HL-60/S4 treated with phorbol 12-myristate 13-acetate at 8.2 ng/mL for 4 days and 3 days (cell line): ENCODE results near the gene TGDS.
"Not testable (repeated sequence)": the region's sequence is repeated elsewhere in the genome, so short reads cannot be mapped to it uniquely, and the experiment has no call there.

Source experiments
- in situ Hi-C: fragments of 300-500 bp; cut with MboI; formaldehyde crosslinking; loops from 2 replicates; pipeline ENCODE4 v1.15.0; 2022; ENCODE audit warnings: low sequenced_read_pairs

Gene TGDS

GRCh38 chr13:94556041-94556440, 39.9 kb downstream of the TGDS start:
- in situ Hi-C loops, result no loop called here

- in situ Hi-C loops, result no loop called here
Observed at GRCh38 chr13:94553766-94554165, 42.2 kb downstream of the TGDS start.

GRCh38 chr13:94552095-94552494, 43.9 kb downstream of the TGDS start:
- in situ Hi-C loops, result no loop called here

- in situ Hi-C loops, result no loop called here
Observed at GRCh38 chr13:94550062-94550738, 45.8 kb downstream of the TGDS start.

- in situ Hi-C loops, result no loop called here
Observed at GRCh38 chr13:94549232-94550061, 46.5 kb downstream of the TGDS start.

- in situ Hi-C loops, result no loop called here
Observed at GRCh38 chr13:94548821-94549231, 47.1 kb downstream of the TGDS start.

GRCh38 chr13:94548382-94548781, 47.6 kb downstream of the TGDS start:
- in situ Hi-C loops, result no loop called here

- in situ Hi-C loops, result no loop called here
Observed at GRCh38 chr13:94546061-94546839, 49.7 kb downstream of the TGDS start.

- in situ Hi-C loops, result no loop called here
Observed at GRCh38 chr13:94544922-94545321, 51.0 kb downstream of the TGDS start.

GRCh38 chr13:94542917-94543316, 53.0 kb downstream of the TGDS start:
- in situ Hi-C loops, result no loop called here

- in situ Hi-C loops, result no loop called here
Observed at GRCh38 chr13:94537740-94538630, 58.0 kb downstream of the TGDS start.

- in situ Hi-C loops, result no loop called here
Observed at GRCh38 chr13:94535775-94536174, 60.2 kb downstream of the TGDS start.

GRCh38 chr13:94535231-94535630, 60.7 kb downstream of the TGDS start:
- in situ Hi-C loops, result no loop called here

- in situ Hi-C loops, result no loop called here
Observed at GRCh38 chr13:94534166-94534565, 61.8 kb downstream of the TGDS start.

- in situ Hi-C loops, result not testable (repeated sequence)
Observed at GRCh38 chr13:94532278-94532677, 63.7 kb downstream of the TGDS start.

GRCh38 chr13:94526956-94527355, 69.0 kb downstream of the TGDS start:
- in situ Hi-C loops, result not testable (repeated sequence)

GRCh38 chr13:94525781-94526180, 70.2 kb downstream of the TGDS start:
- in situ Hi-C loops, result no loop called here

- in situ Hi-C loops, result no loop called here
Observed at GRCh38 chr13:94524407-94524806, 71.5 kb downstream of the TGDS start.
